ENCODE measurements around the gene OR2T35. TPM values are rescaled to one million over a fixed set of nuclear protein-coding genes. Genes with fewer than 3 reads are reported as not detected.
"Not testable (repeated sequence)": the region's sequence is repeated elsewhere in the genome, so short reads cannot be mapped to it uniquely, and the experiment has no call there.

The OR2T35 gene
- total RNA-seq, 1 donor from 2014 or later = not detected

DNA sequence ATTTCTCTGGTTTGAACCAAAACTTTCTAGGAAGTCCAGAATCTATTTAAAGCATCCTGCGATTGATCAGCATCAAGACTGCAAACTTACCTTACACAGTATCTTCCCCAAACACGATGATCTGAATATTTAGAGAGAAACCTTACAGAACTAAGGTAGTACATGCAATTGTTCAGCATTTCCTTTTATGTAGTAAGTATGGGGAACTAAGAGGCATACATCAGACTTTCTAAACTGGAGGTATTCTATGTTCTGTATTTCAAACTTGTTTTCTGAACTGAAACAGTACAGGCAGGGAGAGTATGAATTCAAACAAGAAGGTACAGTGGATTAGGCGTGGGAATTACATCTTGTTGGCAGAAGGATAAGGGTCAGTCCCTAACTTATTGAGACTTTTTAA is 10.3 kb upstream of the OR2T35 start, which contains the start of gene OR2T27:
Gene OR2T27, minus strand, starts transcription at position 175 of the 400 bp plus-strand sequence. CDS start 4,644 bp downstream, outside the sequence.
- not testable (repeated sequence) for DNase-seq (ENCODE audit: low read depth); H3K36me3 ChIP-seq (ENCODE audit: control insufficient read depth, insufficient read depth, low read length); H3K4me3 ChIP-seq (ENCODE audit: low read depth, low read length); H3K27me3 ChIP-seq (ENCODE audit: control insufficient read depth, insufficient read depth, low read length)

DNA sequence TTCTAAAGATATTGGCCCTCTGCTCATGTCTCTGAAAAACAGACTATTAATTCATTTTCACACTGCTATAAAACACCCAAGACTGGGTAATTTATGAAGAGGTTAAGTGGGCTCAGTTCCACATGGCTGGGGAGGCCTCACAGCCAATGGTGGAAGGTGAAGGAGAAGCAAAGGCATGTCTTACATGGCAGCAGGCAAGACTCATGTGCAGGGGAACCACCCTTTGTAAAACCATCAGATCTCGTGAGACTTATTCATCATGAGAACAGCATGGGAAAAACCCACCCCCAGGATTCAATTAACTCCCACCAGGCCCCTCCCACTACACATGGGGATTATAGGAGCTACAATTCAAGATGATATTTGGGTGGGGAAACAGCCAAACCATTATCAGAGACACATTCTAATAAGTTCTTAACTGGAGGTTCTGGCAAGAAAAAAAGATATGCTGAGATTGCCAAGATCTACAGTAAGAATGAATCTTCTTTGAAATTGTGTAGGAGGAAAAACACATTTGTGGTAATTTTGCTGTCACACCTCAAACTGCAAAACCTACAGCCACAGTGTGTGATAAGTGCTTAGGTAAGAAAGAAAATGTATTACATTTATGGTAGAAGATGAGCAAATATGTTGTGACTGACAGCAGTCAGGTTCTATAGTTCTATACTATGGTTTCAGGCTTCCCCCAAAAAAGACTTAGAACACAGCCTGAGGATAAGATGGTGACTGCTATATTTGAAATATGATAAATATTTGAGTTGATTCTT is 3.9 kb upstream of the OR2T35 start:
- not testable (repeated sequence) for DNase-seq (ENCODE audit: low read depth); H3K36me3 ChIP-seq (ENCODE audit: control insufficient read depth, insufficient read depth, low read length); H3K27me3 ChIP-seq (ENCODE audit: control insufficient read depth, insufficient read depth, low read length); H3K4me3 ChIP-seq (ENCODE audit: low read depth, low read length)

DNA sequence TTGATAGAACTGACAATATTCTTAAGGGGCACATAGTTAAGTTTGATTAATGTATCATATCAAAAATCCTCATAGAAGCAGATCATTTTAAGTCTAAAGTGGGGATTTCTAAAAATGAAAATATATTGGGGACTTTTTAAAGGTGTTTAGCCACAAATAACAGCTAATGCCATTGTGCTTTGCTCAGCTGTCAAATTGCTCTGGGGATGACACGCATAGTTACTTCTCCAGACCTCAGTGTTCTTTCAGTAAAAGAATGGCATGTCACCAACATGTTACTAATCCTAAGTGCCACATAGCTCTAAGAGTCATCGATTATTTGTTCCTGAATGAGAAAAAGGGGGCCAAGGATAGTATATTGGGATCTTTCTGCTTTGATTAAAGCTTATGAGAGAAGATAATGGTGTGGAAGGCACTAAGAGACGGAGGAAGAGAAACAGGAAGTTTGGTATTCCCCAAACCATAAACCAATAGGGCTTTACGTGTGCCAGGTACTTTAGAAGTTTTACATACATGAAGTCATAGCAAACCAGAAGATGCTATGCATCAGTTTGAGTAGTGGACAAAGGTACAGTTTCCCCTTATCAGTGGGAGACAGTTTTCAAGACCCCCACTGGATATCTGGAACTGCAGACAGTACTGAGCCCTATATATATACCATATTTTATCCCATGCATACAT is 2.0 kb downstream of the OR2T35 start:
- H3K27me3 ChIP-seq (ENCODE audit: control insufficient read depth, insufficient read depth, low read length); H3K4me3 ChIP-seq (ENCODE audit: low read depth, low read length); DNase-seq (ENCODE audit: low read depth); H3K36me3 ChIP-seq (ENCODE audit: control insufficient read depth, insufficient read depth, low read length): not testable (repeated sequence)

DNA sequence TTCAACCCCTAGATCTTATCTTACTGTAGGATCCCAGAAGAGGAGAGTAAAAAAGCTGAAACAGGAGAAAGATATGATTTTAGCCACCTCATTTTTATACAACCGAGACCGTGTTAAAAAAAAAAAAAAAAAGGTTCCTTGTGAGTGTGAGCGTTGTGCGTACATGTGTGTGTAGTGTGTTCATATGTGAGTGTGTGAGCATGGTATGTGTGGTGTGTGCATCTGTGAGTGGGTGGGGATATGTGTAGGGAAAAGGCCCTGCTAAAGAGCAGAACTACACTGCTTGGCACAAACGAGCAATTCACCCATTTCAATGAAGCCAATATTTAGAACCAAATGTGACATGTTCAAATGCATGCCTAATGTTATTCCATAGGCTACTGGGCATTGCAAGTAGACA is 3.5 kb downstream of the OR2T35 start:
- not testable (repeated sequence) for H3K36me3 ChIP-seq (ENCODE audit: control insufficient read depth, insufficient read depth, low read length); H3K4me3 ChIP-seq (ENCODE audit: low read depth, low read length); DNase-seq (ENCODE audit: low read depth); H3K27me3 ChIP-seq (ENCODE audit: control insufficient read depth, insufficient read depth, low read length)

DNA sequence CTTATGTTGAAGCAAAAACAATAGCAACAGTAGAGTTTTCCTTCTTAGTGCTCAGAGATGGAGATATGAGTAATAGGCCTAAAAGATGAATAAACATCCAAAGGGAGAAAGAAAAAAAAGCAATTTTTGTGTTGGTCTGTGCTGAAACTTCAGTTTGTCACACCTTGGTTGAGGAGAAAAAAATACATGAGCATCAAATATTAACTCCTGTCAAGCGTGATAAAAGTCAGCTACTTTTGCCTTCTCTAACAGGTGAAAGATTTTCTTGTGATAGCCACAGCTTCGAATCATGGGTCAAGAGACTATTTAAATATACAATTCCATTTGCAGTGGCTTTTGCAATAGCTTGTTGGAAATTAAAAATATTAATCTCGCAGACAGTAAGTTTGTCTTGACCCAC is 4.2 kb downstream of the OR2T35 start:
- not testable (repeated sequence) for H3K4me3 ChIP-seq (ENCODE audit: low read depth, low read length); H3K36me3 ChIP-seq (ENCODE audit: control insufficient read depth, insufficient read depth, low read length); DNase-seq (ENCODE audit: low read depth); H3K27me3 ChIP-seq (ENCODE audit: control insufficient read depth, insufficient read depth, low read length)

DNA sequence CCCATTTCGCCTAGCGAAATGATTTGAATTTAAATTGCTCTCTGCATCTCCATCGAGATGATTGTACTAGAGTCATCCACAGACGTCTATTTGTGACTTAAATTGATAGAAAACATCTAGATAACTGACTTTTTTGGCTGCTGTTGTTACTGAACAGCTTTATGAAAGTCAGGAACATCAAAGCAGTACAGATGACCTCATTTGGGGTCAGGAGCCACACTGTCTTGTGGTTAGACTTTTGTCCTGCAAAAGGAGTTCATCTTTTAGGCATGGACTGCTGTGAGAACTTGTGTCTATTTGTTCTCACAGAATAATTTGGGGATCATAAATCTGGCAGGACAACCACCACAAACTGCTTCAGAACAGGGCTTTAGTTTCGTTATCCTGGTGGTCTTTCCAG is 5.4 kb downstream of the OR2T35 start:
- not testable (repeated sequence) for H3K36me3 ChIP-seq (ENCODE audit: control insufficient read depth, insufficient read depth, low read length); H3K4me3 ChIP-seq (ENCODE audit: low read depth, low read length); DNase-seq (ENCODE audit: low read depth); H3K27me3 ChIP-seq (ENCODE audit: control insufficient read depth, insufficient read depth, low read length)

DNA sequence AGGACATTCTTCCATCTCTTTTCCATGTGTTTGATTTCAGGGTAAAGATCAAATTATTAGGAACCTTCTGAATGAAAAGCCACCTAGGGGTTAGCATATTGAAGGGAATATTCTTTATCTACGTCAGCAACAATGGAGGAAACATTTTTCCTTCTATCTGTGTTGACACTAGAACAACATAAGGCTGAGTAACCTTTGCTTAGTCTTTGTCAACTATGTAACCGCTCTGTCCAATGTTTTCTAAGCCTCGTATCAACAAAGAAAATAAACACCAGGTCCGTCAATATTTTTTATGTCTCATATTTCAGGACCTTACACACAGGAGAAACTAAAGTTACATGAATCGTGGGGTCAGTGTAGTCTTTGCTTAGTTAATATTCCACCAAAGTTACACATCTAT is 8.5 kb downstream of the OR2T35 start:
- H3K36me3 ChIP-seq (ENCODE audit: control insufficient read depth, insufficient read depth, low read length); H3K27me3 ChIP-seq (ENCODE audit: control insufficient read depth, insufficient read depth, low read length); H3K4me3 ChIP-seq (ENCODE audit: low read depth, low read length); DNase-seq (ENCODE audit: low read depth): not testable (repeated sequence)

DNA sequence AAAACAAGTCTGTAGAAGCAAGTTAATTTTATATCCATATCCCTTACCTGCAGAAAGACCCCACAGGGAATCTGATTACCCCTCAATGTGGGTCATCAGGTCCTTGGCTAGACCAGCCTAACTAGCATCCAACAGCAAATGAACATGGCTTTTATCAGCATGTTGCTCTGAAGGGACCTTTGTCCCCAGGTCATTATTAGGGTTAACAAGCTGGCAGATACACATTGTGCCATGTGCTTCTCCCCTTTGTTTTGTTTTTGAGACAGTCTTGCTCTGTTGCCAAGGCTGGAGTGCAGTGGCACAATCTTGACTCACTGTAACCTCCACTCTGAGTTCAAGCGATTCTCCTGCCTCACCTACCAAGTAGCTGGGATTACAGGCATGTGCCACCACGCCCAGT is 10.1 kb downstream of the OR2T35 start, which contains the start of gene OR2T11:
Gene OR2T11, minus strand, starts transcription at position 101 of the 400 bp plus-strand sequence. CDS start 7,963 bp downstream, outside the sequence.
- not testable (repeated sequence) for DNase-seq (ENCODE audit: low read depth); H3K4me3 ChIP-seq (ENCODE audit: low read depth, low read length); H3K36me3 ChIP-seq (ENCODE audit: control insufficient read depth, insufficient read depth, low read length); H3K27me3 ChIP-seq (ENCODE audit: control insufficient read depth, insufficient read depth, low read length)

DNA sequence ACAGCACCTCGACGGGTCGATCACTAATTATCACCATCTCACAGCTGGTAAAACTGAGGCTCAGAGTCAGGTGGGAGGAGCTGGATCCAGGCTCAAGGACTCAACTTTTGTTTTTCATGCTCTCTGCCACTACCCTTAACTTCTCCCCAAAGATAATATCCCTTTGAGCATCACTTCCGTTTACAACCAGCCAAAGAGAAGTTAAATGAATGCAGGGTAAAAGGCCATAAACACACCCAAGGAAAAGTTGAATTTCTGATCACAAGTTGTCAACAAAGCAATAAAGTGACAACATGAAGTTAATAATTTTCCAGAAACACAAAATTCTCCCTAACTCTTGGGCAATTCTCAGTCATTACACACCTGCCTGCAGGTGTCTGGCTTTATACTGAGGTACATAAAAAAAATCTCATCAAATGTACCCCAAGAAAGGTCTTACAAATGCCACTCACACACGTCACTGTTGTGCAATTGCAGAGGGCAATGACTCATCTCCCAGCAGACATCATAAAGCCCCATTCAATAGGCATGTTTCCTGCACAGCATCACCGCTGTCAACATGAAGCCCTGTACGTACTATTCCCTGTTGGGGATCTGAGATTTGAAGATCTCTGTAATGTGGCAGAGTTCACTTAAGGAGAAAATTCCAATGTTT is 13.6 kb downstream of the OR2T35 start:
- DNase-seq (ENCODE audit: low read depth) = no peak
- TF ChIP-seq, protein P1, sequence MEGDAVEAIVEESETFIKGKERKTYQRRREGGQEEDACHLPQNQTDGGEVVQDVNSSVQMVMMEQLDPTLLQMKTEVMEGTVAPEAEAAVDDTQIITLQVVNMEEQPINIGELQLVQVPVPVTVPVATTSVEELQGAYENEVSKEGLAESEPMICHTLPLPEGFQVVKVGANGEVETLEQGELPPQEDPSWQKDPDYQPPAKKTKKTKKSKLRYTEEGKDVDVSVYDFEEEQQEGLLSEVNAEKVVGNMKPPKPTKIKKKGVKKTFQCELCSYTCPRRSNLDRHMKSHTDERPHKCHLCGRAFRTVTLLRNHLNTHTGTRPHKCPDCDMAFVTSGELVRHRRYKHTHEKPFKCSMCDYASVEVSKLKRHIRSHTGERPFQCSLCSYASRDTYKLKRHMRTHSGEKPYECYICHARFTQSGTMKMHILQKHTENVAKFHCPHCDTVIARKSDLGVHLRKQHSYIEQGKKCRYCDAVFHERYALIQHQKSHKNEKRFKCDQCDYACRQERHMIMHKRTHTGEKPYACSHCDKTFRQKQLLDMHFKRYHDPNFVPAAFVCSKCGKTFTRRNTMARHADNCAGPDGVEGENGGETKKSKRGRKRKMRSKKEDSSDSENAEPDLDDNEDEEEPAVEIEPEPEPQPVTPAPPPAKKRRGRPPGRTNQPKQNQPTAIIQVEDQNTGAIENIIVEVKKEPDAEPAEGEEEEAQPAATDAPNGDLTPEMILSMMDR (IDR thresholded peaks at IDR 0.05; ENCODE audit: insufficient read depth, low read length, poor library complexity, severe bottlenecking) = no peak
- Histone ChIP-seq H3K27me3 (ENCODE audit: control insufficient read depth, insufficient read depth, low read length) (no peaks in the 10 kb centered on the region), H3K36me3 (ENCODE audit: control insufficient read depth, insufficient read depth, low read length) (no peaks in the 10 kb centered on the region), H3K4me3 (ENCODE audit: low read depth, low read length) (no peak overlapping the region)

DNA sequence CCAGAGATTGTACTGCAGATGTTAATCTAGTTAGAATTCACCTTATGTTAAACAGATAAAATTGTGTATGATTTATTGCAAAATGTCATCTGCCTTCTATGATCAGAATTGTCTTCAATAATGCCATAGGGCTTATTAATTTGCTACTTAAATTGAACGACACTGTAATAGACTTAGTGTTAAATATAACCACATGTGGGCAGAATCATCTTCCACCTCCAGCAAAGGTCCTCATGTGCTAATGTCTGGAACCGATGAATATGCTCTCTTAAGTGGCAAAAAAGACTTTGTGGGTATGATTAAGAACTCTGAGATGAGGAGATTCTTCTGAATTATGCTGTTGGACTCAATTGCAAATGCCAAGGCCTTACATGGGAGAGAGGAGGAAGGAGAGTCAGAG is 14.5 kb downstream of the OR2T35 start:
- H3K4me3 ChIP-seq (ENCODE audit: low read depth, low read length) = no peak overlapping the region
- H3K27me3 ChIP-seq (ENCODE audit: control insufficient read depth, insufficient read depth, low read length) = no peaks in the 10 kb centered on the region
- DNase-seq (ENCODE audit: low read depth) = no peak
- TF ChIP-seq, protein P1 (IDR thresholded peaks at IDR 0.05; ENCODE audit: insufficient read depth, low read length, poor library complexity, severe bottlenecking) = no peak
- no peaks in the 10 kb centered on the region for H3K36me3 ChIP-seq (ENCODE audit: control insufficient read depth, insufficient read depth, low read length)
